Memory B cell (primary cell): ENCODE data around the gene GPM6B.

Source experiments
- ATAC-seq: fragments of 150-1000 bp; cut with Tn5 transposase; 2 replicates; pipeline ENCODE4 v1.10.0; 2021; ENCODE audit warnings: low read depth, mild to moderate bottlenecking, moderate library complexity
- DNase-seq, 2 donors: peaks; one replicate each; pipeline ENCODE4 v3.0.0; 2022; ENCODE audit warnings: low spot score in 2 of 2
- H3K27ac Mint-ChIP-seq: one replicate; pipeline ENCODE4 v1.8.0; 2022; ENCODE audit warnings: mild to moderate bottlenecking, moderate library complexity, mixed read lengths
- H3K27me3 Mint-ChIP-seq: one replicate; pipeline ENCODE4 v1.8.0; 2022; ENCODE audit warnings: mixed read lengths
- H3K36me3 Mint-ChIP-seq: one replicate; pipeline ENCODE4 v1.8.0; 2022; ENCODE audit warnings: mild to moderate bottlenecking, mixed read lengths
- H3K4me1 Mint-ChIP-seq: one replicate; pipeline ENCODE4 v1.8.0; 2022; ENCODE audit warnings: mixed read lengths
- H3K4me3 Mint-ChIP-seq: one replicate; pipeline ENCODE4 v1.8.0; 2022; ENCODE audit warnings: mild to moderate bottlenecking, moderate library complexity, mixed read lengths
- H3K9me3 Mint-ChIP-seq: one replicate; pipeline ENCODE4 v1.8.0; 2022; ENCODE audit warnings: mixed read lengths

Gene GPM6B

DNA sequence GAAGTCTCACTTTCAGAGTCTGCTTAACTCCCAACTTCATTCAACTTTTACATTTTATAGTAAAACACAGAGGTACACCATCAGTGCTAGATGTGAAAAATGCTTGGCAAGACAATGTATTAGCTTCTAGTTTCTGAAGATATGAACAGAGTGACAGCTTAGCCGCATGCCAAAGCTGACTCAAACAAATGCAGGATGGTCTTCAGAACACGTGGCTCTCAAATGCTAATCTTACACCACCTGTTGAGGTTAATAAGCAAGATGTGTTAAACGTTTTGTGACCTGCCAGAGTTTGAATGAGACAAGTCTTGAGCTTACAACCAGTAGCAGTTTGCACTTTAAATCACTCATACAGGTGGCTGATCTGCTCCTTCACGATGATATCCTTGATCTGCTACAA is 18.9 kb upstream of the GPM6B start:
- ATAC-seq (no peak), DNase-seq (no peak)

GRCh38 chrX:13834355-13834754 is 17.5 kb upstream of the GPM6B start:
- DNase-seq (no peak), ATAC-seq (no peak)
- no peak overlapping the region for H3K4me3 Mint-ChIP-seq
- H3K27ac Mint-ChIP-seq: no peak overlapping the region
- no peaks in the 10 kb centered on the region for H3K27me3 Mint-ChIP-seq
- H3K36me3 Mint-ChIP-seq: no peaks in the 10 kb centered on the region
- H3K4me1 Mint-ChIP-seq: no peaks in the 10 kb centered on the region
- H3K9me3 Mint-ChIP-seq: no peaks in the 10 kb centered on the region

More for the DNA sequence above, 18.9 kb upstream of the GPM6B start:
- Mint-ChIP-seq H3K4me1 (no peaks in the 10 kb centered on the region), H3K9me3 (no peaks in the 10 kb centered on the region), H3K4me3 (no peak overlapping the region), H3K27me3 (no peaks in the 10 kb centered on the region), H3K27ac (no peak overlapping the region), H3K36me3 (no peaks in the 10 kb centered on the region)

DNA sequence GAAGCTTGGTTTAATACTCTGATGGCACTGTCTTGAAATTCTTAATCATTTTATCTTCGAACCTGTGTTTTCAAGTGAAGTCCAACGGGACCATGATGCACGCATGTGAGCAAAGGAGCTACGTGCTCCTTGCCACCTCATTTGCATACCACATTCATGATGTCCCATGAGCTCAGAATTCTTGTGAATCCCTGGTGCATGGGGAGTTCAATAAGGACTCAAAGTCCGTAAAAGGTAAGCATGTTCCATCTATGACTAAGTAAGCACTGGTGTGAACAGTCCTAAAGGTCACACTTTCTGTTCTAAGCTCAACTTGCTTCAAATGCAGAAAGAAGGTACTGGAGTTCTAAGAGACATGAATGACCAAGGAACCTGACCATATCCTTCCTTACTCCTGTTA is 13.1 kb upstream of the GPM6B start:
- no peak overlapping the region for H3K27ac Mint-ChIP-seq
- no peaks in the 10 kb centered on the region for H3K9me3 Mint-ChIP-seq
- H3K4me3 Mint-ChIP-seq: no peak overlapping the region
- no peak for ATAC-seq
- peaks cover 3% of the 10 kb centered on the region for H3K4me1 Mint-ChIP-seq
- H3K36me3 Mint-ChIP-seq: no peaks in the 10 kb centered on the region
- H3K27me3 Mint-ChIP-seq: peaks cover 2% of the 10 kb centered on the region
- no peak for DNase-seq

GRCh38 chrX:13828392-13828791 is 11.5 kb upstream of the GPM6B start:
- ATAC-seq: no peak
- Mint-ChIP-seq H3K9me3 (no peaks in the 10 kb centered on the region), H3K27ac (no peak overlapping the region), H3K27me3 (peaks cover 2% of the 10 kb centered on the region), H3K4me3 (no peak overlapping the region), H3K4me1 (peaks cover 3% of the 10 kb centered on the region), H3K36me3 (no peaks in the 10 kb centered on the region)
- DNase-seq: no peak

GRCh38 chrX:13827298-13828090 is 10.6 kb upstream of the GPM6B start:
- DNase-seq: no peak
- Mint-ChIP-seq H3K27me3 (peaks cover 2% of the 10 kb centered on the region), H3K27ac (no peak overlapping the region)

GRCh38 chrX:13826770-13827169 is 9.9 kb upstream of the GPM6B start:
- no peak overlapping the region for H3K27ac Mint-ChIP-seq
- DNase-seq (no peak), ATAC-seq (no peak)
- H3K4me1 Mint-ChIP-seq: peaks cover 3% of the 10 kb centered on the region
- no peaks in the 10 kb centered on the region for H3K36me3 Mint-ChIP-seq
- no peaks in the 10 kb centered on the region for H3K9me3 Mint-ChIP-seq
- H3K4me3 Mint-ChIP-seq: no peak overlapping the region
- peaks cover 2% of the 10 kb centered on the region for H3K27me3 Mint-ChIP-seq

More at GRCh38 chrX:13827298-13828090, 10.6 kb upstream of the GPM6B start:
- no peak for ATAC-seq
- H3K4me1 Mint-ChIP-seq: peaks cover 3% of the 10 kb centered on the region
- no peaks in the 10 kb centered on the region for H3K9me3 Mint-ChIP-seq
- no peaks in the 10 kb centered on the region for H3K36me3 Mint-ChIP-seq
- H3K4me3 Mint-ChIP-seq: no peak overlapping the region

DNA sequence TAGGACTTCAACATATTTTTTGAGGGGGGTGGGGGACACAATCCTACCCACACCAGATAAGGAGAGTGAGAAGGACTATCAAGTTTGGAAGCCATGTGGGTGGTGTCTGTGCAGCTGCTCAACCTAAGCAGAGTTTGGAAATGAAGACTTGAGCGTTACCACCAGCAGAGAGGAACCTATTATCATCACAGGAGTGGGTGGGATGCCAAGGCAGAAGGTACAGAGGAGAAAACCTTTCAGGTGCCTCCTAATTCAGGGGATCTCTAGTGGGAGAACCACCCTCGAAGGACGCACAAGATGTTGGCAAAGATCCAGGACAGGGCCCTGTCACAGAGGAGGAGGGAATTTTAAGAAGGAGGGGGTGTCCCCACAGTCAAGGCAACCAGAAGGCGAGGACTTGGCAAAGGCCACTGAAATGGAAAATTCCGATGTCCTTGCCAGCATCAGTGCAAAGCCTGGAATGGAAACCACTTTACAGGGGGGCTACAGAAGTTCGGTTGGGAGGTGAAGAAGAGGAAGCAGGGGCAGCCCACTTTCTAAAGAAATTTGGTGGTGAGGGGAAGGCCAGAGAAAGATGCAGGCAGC is 8.4 kb upstream of the GPM6B start:
- H3K4me1 Mint-ChIP-seq: peaks cover 3% of the 10 kb centered on the region
- DNase-seq (no peak), ATAC-seq (no peak)
- no peaks in the 10 kb centered on the region for H3K9me3 Mint-ChIP-seq
- peaks cover 2% of the 10 kb centered on the region for H3K27me3 Mint-ChIP-seq
- H3K4me3 Mint-ChIP-seq: no peak overlapping the region
- no peak overlapping the region for H3K27ac Mint-ChIP-seq
- no peaks in the 10 kb centered on the region for H3K36me3 Mint-ChIP-seq

GRCh38 chrX:13824746-13825145 is 7.9 kb upstream of the GPM6B start:
- no peaks in the 10 kb centered on the region for H3K9me3 Mint-ChIP-seq
- H3K4me3 Mint-ChIP-seq: no peak overlapping the region
- no peak for ATAC-seq
- H3K4me1 Mint-ChIP-seq: peaks cover 3% of the 10 kb centered on the region
- no peaks in the 10 kb centered on the region for H3K36me3 Mint-ChIP-seq
- no peak for DNase-seq
- no peak overlapping the region for H3K27ac Mint-ChIP-seq
- H3K27me3 Mint-ChIP-seq: peaks cover 7% of the 10 kb centered on the region

DNA sequence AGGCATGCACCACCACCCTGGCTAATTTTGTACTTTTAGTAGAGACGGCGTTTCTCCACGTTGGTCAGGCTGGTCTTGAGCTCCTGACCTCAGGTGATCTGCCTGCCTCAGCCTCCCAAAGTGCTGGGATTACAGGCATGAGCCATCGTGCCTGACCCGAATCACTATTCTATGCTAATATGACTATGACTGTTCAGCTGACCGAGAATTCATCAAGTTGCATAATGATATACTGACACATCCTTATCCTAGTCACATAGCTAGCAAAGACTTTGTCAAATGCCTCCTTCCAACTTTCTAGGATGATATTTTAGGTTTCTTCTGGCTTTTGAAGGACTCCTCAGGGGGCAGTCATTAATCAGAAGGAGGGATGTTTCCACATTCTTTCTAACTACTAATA is 4.8 kb upstream of the GPM6B start:
- Mint-ChIP-seq H3K4me3 (no peak overlapping the region), H3K36me3 (no peaks in the 10 kb centered on the region), H3K9me3 (no peaks in the 10 kb centered on the region), H3K4me1 (no peaks in the 10 kb centered on the region), H3K27ac (no peak overlapping the region), H3K27me3 (peaks cover 10% of the 10 kb centered on the region)
- DNase-seq (no peak), ATAC-seq (no peak)

DNA sequence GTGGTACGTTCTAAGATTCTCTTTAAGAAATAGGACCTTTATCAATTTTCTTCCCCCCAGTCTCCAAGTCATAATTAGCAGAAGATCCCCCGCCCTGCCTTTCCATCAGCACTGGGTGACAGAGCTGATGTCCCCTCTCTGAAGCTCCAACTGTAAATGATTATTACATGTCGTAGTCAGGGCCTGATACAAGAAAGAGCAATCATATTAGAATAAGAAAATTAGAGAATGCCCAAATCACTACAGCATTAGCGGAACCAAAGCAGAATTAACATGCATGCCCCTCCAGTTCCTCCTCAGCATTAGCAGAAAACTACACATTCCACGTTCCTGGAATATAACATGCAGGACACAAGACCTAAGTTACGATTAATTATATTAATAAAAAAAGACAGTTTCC is 717 bp downstream of the GPM6B start:
- H3K4me1 Mint-ChIP-seq: no peaks in the 10 kb centered on the region
- DNase-seq (no peak), ATAC-seq (no peak)
- no peaks in the 10 kb centered on the region for H3K9me3 Mint-ChIP-seq
- H3K27me3 Mint-ChIP-seq: peaks cover 10% of the 10 kb centered on the region
- H3K4me3 Mint-ChIP-seq: no peak overlapping the region
- no peaks in the 10 kb centered on the region for H3K36me3 Mint-ChIP-seq
- no peak overlapping the region for H3K27ac Mint-ChIP-seq

- ATAC-seq: no peak
- no peaks in the 10 kb centered on the region for H3K36me3 Mint-ChIP-seq
- H3K4me3 Mint-ChIP-seq: no peak overlapping the region
- no peak overlapping the region for H3K27ac Mint-ChIP-seq
- no peaks in the 10 kb centered on the region for H3K4me1 Mint-ChIP-seq
- no peak for DNase-seq
- H3K9me3 Mint-ChIP-seq: no peaks in the 10 kb centered on the region
- H3K27me3 Mint-ChIP-seq: peaks cover 10% of the 10 kb centered on the region
Measured at GRCh38 chrX:13815664-13816063, 1.2 kb downstream of the GPM6B start.

DNA sequence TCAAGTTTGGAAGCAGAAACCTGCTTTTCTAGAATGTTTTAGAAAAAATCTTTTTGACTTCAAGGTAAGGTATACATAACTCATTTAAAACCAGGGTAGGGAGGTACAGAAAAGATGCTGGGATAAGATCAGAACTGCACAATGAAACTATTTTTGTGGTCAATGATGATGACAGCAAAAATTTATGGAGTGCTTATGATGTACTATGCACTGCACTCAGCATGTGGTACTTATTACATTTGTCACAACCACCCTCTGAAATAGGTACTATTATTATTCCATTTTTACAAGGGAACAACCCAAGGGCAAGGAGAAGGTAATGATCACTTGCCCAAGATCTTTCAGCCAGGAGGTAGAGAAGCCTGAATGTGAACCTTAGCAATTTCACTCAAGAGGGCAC is 8.0 kb downstream of the GPM6B start:
- Mint-ChIP-seq H3K4me3 (no peak overlapping the region), H3K36me3 (no peaks in the 10 kb centered on the region), H3K27me3 (peaks cover 5% of the 10 kb centered on the region), H3K9me3 (no peaks in the 10 kb centered on the region), H3K27ac (no peak overlapping the region), H3K4me1 (no peaks in the 10 kb centered on the region)
- ATAC-seq: no peak
- DNase-seq: no peak

GRCh38 chrX:13808293-13808692 is 8.6 kb downstream of the GPM6B start:
- H3K4me3 Mint-ChIP-seq: no peak overlapping the region
- no peak overlapping the region for H3K27ac Mint-ChIP-seq
- DNase-seq (no peak), ATAC-seq (no peak)
- no peaks in the 10 kb centered on the region for H3K36me3 Mint-ChIP-seq
- H3K27me3 Mint-ChIP-seq: peaks cover 6% of the 10 kb centered on the region
- H3K4me1 Mint-ChIP-seq: no peaks in the 10 kb centered on the region
- H3K9me3 Mint-ChIP-seq: no peaks in the 10 kb centered on the region

DNA sequence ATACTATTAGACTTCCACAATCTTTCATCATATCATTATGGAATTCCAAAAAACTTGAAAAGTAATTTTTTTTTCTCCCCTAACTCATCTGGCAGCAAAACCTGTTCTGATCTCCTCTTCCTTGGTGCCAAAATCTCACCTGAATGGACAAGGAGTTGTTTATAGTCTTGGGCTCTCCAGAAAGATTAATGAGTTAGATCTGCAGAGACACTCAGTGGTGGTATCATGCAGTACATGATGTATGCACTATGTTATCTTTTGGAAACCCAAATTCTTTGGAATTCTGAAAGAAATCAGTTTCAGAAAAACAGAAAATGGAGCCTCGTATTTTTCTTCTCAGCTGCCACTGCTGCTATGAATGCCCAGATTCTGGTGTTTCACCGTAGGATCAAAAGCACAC is 11.7 kb downstream of the GPM6B start:
- ATAC-seq: no peak
- Mint-ChIP-seq H3K4me1 (no peaks in the 10 kb centered on the region), H3K27ac (no peak overlapping the region), H3K9me3 (no peaks in the 10 kb centered on the region), H3K4me3 (no peak overlapping the region), H3K27me3 (peaks cover 5% of the 10 kb centered on the region), H3K36me3 (no peaks in the 10 kb centered on the region)
- DNase-seq: no peak

DNA sequence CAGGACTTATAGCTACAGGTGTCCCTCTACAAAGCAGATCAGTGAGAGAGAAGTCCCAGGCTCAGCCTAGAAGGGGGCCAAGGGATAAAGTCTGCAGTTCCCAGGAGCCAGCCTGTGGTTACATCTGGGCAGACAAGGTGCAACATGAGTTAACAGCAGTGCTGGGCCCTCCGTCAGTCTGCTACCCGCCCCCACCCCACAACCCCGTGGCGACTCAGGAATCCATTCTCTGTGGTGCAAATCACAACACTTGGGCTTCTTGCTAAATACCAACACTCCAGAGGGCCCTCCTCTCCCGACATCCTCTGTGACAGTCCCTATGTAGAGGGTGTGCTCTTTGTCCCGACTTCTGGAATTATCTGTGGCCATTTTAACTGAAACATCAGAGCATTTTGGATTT is 13.8 kb downstream of the GPM6B start:
- Mint-ChIP-seq H3K4me3 (no peak overlapping the region), H3K4me1 (no peaks in the 10 kb centered on the region), H3K9me3 (no peaks in the 10 kb centered on the region), H3K36me3 (no peaks in the 10 kb centered on the region), H3K27ac (no peak overlapping the region), H3K27me3 (peaks cover 5% of the 10 kb centered on the region)
- DNase-seq (no peak), ATAC-seq (no peak)
